H7 (cell line): ENCODE data around the gene NUPR2. TPM values are rescaled to one million over a fixed set of nuclear protein-coding genes. Genes with fewer than 3 reads are reported as not detected.
"Not testable (repeated sequence)": the region's sequence is repeated elsewhere in the genome, so short reads cannot be mapped to it uniquely, and the experiment has no call there.

Experiments
- DNase-seq: peaks from one replicate; pipeline ENCODE4 v3.0.0; 2012
- H3K27me3 ChIP-seq: 2 replicates; pipeline ENCODE4 v1.6.0; 2011; ENCODE audit warnings: mild to moderate bottlenecking, low read length; ENCODE audit not compliant: control insufficient read depth, insufficient read depth
- H3K36me3 ChIP-seq: replicated peaks from 2 replicates; pipeline ENCODE4 v1.5.1; 2011; ENCODE audit warnings: low read length; ENCODE audit not compliant: control insufficient read depth, insufficient read depth
- H3K4me3 ChIP-seq: 2 replicates; pipeline ENCODE4 v1.5.1; 2011; ENCODE audit warnings: low read depth, mild to moderate bottlenecking, control low read depth, low read length, moderate library complexity; ENCODE audit not compliant: insufficient read depth
- total RNA-seq: library from RNA; depleted of rRNA; stranded (reverse); fragments of >200 nt; shearing (Covaris generic); gene quantifications from 2 replicates; pipeline ENCODE4 v1.2.3, GENCODE V29; 2014; rRNA removed

The NUPR2 gene
- total RNA-seq = not detected in 2 replicates

DNA sequence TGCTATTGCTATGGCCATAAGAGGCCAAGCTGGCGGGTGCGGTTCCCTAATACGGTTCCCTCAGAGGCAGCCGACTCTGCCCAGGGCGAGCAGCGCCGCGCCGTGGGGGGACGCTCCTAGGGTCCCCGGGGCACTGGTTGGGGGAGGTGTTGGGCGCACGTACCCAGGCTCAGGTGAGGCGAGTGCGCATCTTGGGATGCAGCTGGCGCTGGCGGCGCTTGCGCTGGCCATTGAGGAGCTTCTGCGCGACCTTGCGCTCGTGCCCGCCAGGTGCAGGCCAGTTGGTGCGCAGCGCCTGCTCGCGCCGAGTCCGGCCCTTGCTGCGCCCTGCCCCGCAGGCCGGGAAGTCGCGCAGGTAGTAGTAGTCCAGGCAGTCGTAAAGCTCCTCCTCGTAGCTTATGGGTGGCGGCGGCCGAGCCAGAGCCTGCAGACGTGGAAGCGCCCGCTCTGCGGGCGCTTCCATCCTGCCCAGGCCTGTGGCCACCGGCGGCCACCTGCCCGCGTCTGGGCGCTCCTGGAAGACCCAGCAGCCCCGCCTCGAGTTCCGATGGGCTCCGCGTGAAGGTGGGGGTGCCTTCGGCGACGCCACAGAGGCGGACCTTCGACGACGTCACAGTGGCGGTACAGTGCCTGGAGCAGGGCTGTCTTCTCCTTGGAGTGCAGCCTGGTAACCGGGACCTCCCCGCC is at the start of gene NUPR2:
NUPR2 (minus strand) TSS at position 566 of the 687 bp plus-strand sequence; CDS start at position 463, 103 bp downstream.
- H3K4me3 ChIP-seq = no peak within 1 kb of the TSS
- DNase-seq = no peak
- H3K36me3 ChIP-seq = no peaks in the 10 kb centered on the region

GRCh38 chr7:56157238-56157790 is 41.1 kb upstream of the NUPR2 start:
- no peak overlapping the region for H3K4me3 ChIP-seq
- H3K27me3 ChIP-seq = no peaks in the 10 kb centered on the region
- DNase-seq = no peak
- no peaks in the 10 kb centered on the region for H3K36me3 ChIP-seq

More for the DNA sequence above, at the start of gene NUPR2:
- no peaks in the 10 kb centered on the region for H3K27me3 ChIP-seq

DNA sequence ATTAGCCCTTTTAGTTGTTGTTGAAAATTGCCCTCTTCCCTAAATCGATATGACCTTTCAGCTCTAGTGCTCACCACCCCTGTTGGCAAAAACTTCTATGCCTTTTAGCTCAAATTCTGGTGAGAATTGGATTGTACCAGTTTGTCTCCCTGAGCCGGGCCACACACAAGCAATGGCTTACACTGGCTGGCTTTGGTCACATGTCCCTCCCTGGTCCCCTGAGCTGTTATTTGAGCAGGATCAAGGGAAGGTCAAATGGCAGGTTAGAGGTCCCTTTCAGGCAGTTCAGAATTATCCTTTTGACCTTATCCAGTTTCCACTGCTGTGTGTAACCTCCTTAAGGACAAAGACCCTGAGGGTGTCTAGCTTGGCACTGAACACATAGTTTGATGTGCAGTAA is 14.8 kb upstream of the NUPR2 start:
- H3K36me3 ChIP-seq, H3K27me3 ChIP-seq, DNase-seq, H3K4me3 ChIP-seq: not testable (repeated sequence)

DNA sequence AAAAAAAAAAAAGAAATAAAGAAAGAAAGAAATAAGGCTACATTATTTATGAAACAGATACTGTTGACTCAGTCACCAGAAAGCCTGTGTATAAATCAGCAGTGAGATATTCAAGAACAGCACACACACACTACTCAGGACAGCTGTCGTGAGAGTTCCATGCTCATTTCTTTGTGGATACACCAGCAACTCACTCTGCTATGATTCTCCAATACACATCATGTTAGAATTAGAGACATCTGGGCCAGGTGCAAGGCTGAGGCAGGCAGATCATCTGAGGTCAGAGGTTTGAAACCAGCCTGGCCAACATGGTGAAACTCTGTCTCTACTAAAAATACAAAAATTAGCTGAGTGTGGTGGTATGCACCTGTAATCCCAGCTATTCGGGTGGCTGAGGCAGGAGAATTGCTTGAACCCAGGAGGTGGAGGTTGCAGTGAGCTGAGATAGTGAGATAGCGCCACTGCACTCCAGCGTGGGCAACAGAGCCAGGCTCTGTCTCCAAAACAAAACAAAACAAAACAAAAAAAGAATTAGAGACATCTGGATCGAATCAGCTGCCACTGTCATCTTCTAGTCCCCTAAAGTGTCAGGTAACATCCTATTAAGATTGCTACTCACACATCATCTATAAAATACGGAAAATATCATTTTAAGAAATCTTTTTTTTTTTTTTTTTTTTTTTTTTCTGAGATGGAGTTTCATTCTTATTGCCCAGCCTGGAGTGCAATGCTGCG is 11.2 kb upstream of the NUPR2 start:
- H3K4me3 ChIP-seq = no peak overlapping the region
- no peaks in the 10 kb centered on the region for H3K27me3 ChIP-seq
- DNase-seq = no peak
- no peaks in the 10 kb centered on the region for H3K36me3 ChIP-seq

GRCh38 chr7:56125831-56126230 is 9.6 kb upstream of the NUPR2 start:
- no peak overlapping the region for H3K4me3 ChIP-seq
- no peaks in the 10 kb centered on the region for H3K36me3 ChIP-seq

DNA sequence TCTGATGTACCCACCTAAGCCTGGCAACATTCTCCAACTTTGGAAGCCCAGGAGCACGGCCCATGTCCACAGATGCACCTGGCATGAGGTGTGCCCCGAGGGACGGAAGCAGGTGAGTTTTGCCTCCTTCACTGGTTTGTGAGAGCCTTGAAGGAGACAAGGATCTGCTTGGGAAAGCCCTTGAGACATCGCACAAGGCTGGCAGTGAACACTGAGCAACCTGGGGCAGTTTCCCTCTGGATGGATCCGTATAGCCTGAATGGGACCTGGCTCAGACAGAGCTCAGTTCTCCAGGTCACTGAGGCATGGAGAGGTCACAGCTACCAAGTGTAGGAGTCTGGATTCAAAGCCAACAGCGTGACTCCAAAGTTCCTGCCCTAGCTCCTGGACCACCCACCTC is 8.8 kb upstream of the NUPR2 start:
- H3K36me3 ChIP-seq = no peaks in the 10 kb centered on the region
- no peaks in the 10 kb centered on the region for H3K27me3 ChIP-seq
- no peak overlapping the region for H3K4me3 ChIP-seq
- DNase-seq = no peak

More at GRCh38 chr7:56125831-56126230, 9.6 kb upstream of the NUPR2 start:
- H3K27me3 ChIP-seq = no peaks in the 10 kb centered on the region
- no peak for DNase-seq

DNA sequence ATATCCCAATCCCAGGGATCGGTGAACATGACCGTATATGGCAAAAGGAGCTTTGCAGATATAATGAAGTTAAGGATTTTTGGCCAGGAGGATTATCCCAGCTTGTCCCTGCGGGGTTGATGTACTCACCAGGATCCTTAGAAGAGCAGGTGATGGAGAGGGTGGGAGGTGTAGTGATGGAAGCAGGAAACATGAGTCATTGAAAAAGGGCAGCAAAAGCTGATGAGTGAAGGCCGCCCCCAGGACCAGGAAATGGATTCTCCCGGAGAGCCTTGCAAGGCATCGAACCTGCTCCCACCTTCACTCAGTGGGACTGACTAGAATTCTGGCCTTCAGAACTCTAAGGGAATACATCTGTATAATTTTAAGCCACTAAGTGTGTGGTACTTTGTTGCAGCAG is 5.2 kb upstream of the NUPR2 start:
- no peak overlapping the region for H3K4me3 ChIP-seq
- no peaks in the 10 kb centered on the region for H3K36me3 ChIP-seq
- no peaks in the 10 kb centered on the region for H3K27me3 ChIP-seq
- no peak for DNase-seq

- H3K27me3 ChIP-seq, H3K36me3 ChIP-seq, H3K4me3 ChIP-seq, DNase-seq: not testable (repeated sequence)
Observed at GRCh38 chr7:56112244-56112643, 4.0 kb downstream of the NUPR2 start.

DNA sequence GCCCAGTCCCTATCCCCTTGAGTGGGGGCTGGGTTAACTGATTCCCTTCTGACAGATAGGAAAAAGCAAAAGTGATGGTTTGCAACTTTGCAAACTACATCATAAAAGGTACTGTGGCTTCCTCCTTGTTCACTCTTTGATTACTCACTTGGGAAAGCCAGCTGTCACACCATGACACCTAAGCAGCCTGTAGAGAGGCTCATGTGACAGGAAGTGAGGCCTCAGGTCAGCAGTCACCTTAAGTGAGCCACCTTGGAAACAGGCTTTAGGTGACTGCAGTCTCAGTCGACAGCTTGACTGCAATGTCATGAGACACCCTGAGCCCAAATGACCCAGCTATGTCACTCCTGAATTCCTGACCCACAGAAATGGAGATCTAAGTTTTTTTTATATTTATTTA is 5.6 kb downstream of the NUPR2 start:
- H3K4me3 ChIP-seq = no peak overlapping the region
- no peaks in the 10 kb centered on the region for H3K27me3 ChIP-seq
- no peak for DNase-seq
- H3K36me3 ChIP-seq = no peaks in the 10 kb centered on the region

- Histone ChIP-seq H3K27me3 (no peaks in the 10 kb centered on the region), H3K36me3 (peaks cover 5% of the 10 kb centered on the region), H3K4me3 (no peak overlapping the region)
- no peak for DNase-seq
Observed at GRCh38 chr7:56107954-56108258, 8.3 kb downstream of the NUPR2 start.

- Histone ChIP-seq H3K27me3 (no peaks in the 10 kb centered on the region), H3K36me3 (peaks cover 5% of the 10 kb centered on the region), H3K4me3 (peak within 1 kb of the TSS; percentile 69)
- peak; percentile 93 for DNase-seq
Observed at GRCh38 chr7:56106108-56107073, 9.8 kb downstream of the NUPR2 start, which contains the start of gene CHCHD2. Gene CHCHD2 (minus strand): TSS chr7:56106476. CDS start chr7:56106413, 63 bp downstream.

DNA sequence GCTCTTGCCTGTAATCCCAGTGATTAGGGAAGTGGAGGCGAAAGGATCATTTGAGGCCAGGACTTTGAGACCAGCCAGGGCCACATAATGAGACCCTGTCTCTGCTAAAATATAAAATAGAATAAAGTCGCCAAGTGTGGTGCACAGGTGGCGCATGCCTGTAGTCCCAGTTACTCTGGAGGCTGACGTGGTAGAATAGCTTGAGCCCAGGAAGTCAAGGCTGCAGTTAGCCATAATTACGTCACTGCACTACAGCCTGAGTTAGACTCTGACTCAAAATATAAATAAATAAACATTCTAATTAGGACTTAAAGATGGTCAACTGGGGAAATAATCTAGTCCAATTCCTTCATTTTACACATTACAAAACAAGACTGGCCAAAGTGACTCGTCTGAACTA is 10.7 kb downstream of the NUPR2 start:
- DNase-seq = no peak
- peaks cover 8% of the 10 kb centered on the region for H3K36me3 ChIP-seq
- H3K27me3 ChIP-seq = no peaks in the 10 kb centered on the region
- peak overlapping the region; percentile 69 for H3K4me3 ChIP-seq

DNA sequence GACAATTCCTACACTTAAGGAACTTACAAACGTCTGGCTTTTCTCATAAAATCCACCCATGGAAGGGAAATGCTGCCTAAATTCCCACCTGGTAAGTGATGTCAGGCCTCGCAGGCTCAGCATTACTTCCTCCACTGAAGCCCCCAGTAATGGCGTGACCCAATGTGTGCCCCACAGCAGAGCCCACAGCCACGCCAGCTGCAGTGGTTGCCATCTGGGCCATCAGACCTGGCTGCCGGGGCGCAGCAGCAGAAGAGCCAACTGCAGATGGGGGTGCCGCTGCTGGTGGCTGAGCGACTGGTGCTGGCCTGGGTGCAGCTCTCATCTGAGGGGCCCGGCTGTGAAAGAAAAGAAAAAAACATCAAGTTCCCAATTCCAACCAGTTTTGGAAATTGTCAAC is 12.1 kb downstream of the NUPR2 start:
- not testable (repeated sequence) for DNase-seq, H3K27me3 ChIP-seq, H3K36me3 ChIP-seq, H3K4me3 ChIP-seq

- DNase-seq = no peak
- H3K36me3 ChIP-seq = peaks cover 8% of the 10 kb centered on the region
- H3K27me3 ChIP-seq = no peaks in the 10 kb centered on the region
- H3K4me3 ChIP-seq = no peak overlapping the region
Observed at GRCh38 chr7:56099653-56100052, 16.6 kb downstream of the NUPR2 start.
